Ascending aorta (tissue), 2 donors: ENCODE measurements around the gene AP2A2. TPM values are rescaled to one million over a fixed set of nuclear protein-coding genes. Genes with fewer than 3 reads are reported as not detected.

Experiments
- DNase-seq, 2 donors: peaks; one replicate each; pipeline ENCODE4 v3.0.0-alpha.2; 2019; ENCODE audit warnings: low spot score in 2 of 2
- H3K27ac ChIP-seq, 2 donors: fragments of 200-600 bp; sonication (generic); one replicate each; pipeline ENCODE4 v1.5.1; 2016 to 2017; ENCODE audit warnings: mild to moderate bottlenecking in 1 of 2
- H3K27me3 ChIP-seq: fragments of 200-600 bp; sonication (generic); one replicate; pipeline ENCODE4 v1.5.1; 2017
- H3K36me3 ChIP-seq, 2 donors: fragments of 200-600 bp; sonication (generic); one replicate each; pipeline ENCODE4 v1.5.1; 2016
- H3K4me1 ChIP-seq, 2 donors: fragments of 200-600 bp; sonication (generic); one replicate each; pipeline ENCODE4 v1.5.1; 2016 to 2017; ENCODE audit warnings: mild to moderate bottlenecking in 1 of 2
- H3K4me3 ChIP-seq, 2 donors: fragments of 200-600 bp; sonication (generic); one replicate each; pipeline ENCODE4 v1.5.1; 2016 to 2017; ENCODE audit warnings: mild to moderate bottlenecking in 1 of 2
- H3K9me3 ChIP-seq, 2 donors: fragments of 200-600 bp; sonication (generic); one replicate each; pipeline ENCODE4 v1.5.1; 2016
- CTCF ChIP-seq, 3 experiments: fragments of 200-600 bp in 2 of 3; fragments of 450-650 bp in 1 of 3; sonication (generic) in 2 of 3; IDR thresholded peaks; one replicate each; pipeline ENCODE4 v1.5.1; 2016 to 2019; ENCODE audit warnings: antibody characterized with exemption in 3 of 3, mild to moderate bottlenecking in 1 of 3, moderate library complexity in 1 of 3
- intact Hi-C: fragments of 100-400 bp; cut with DNase I; formaldehyde crosslinking; loops from one replicate; pipeline ENCODE4 v1.15.1; 2023
- total RNA-seq: library from RNA; depleted of rRNA; stranded (reverse); fragments of >200 nt; gene quantifications from one replicate; pipeline ENCODE4 v1.1.0, GENCODE V29; 2016

The AP2A2 gene
- total RNA-seq, 1 donor from 2014 or later = 118 TPM

GRCh38 chr11:889257-889656, 36.4 kb upstream of the AP2A2 start:
- intact Hi-C loops = no loop called here
- Histone ChIP-seq H3K36me3 (peaks cover 9 to 11% of the 10 kb centered on the region in 2 donors), H3K27me3 (no peaks in the 10 kb centered on the region), H3K4me3 (no peak overlapping the region), H3K27ac (no peak overlapping the region), H3K9me3 (no peaks in the 10 kb centered on the region), H3K4me1 (no peaks in the 10 kb centered on the region)
- DNase-seq = no peak
- no peak for TF ChIP-seq CTCF (IDR thresholded peaks at IDR 0.05)

- Histone ChIP-seq H3K4me1 (no peaks in the 10 kb centered on the region), H3K27me3 (no peaks in the 10 kb centered on the region), H3K27ac (no peak overlapping the region), H3K9me3 (no peaks in the 10 kb centered on the region), H3K36me3 (peaks cover 9 to 11% of the 10 kb centered on the region in 2 donors), H3K4me3 (no peak overlapping the region)
- intact Hi-C loops = no loop called here
- TF ChIP-seq CTCF (IDR thresholded peaks at IDR 0.05) = no peak
- DNase-seq = no peak
Observed at GRCh38 chr11:889687-890475, 35.8 kb upstream of the AP2A2 start.

GRCh38 chr11:890794-891540, 34.7 kb upstream of the AP2A2 start:
- Histone ChIP-seq H3K4me3 (no peak overlapping the region), H3K27me3 (no peaks in the 10 kb centered on the region), H3K4me1 (no peaks in the 10 kb centered on the region), H3K27ac (no peak overlapping the region), H3K36me3 (peaks cover 9 to 11% of the 10 kb centered on the region in 2 donors), H3K9me3 (no peaks in the 10 kb centered on the region)
- DNase-seq = no peak
- TF ChIP-seq CTCF (IDR thresholded peaks at IDR 0.05) = no peak
- intact Hi-C loops = no loop called here

- intact Hi-C loops = no loop called here
- no peak overlapping the region for H3K4me3 ChIP-seq
- DNase-seq = no peak
- no peaks in the 10 kb centered on the region for H3K4me1 ChIP-seq
- H3K36me3 ChIP-seq = peaks cover 2 to 5% of the 10 kb centered on the region in 2 donors
- H3K27me3 ChIP-seq = no peaks in the 10 kb centered on the region
- no peak for TF ChIP-seq CTCF (IDR thresholded peaks at IDR 0.05)
- H3K9me3 ChIP-seq = no peaks in the 10 kb centered on the region
- no peak overlapping the region for H3K27ac ChIP-seq
Observed at GRCh38 chr11:893008-893654, 32.5 kb upstream of the AP2A2 start.

- Histone ChIP-seq H3K9me3 (no peaks in the 10 kb centered on the region), H3K27ac (no peak overlapping the region), H3K27me3 (no peaks in the 10 kb centered on the region), H3K36me3 (peaks cover 16 to 19% of the 10 kb centered on the region in 2 donors), H3K4me3 (no peak overlapping the region), H3K4me1 (no peaks in the 10 kb centered on the region)
- intact Hi-C loops = no loop called here
- no peak for TF ChIP-seq CTCF (IDR thresholded peaks at IDR 0.05)
- DNase-seq = no peak
Observed at GRCh38 chr11:894575-895201, 31.0 kb upstream of the AP2A2 start.
